HG02763 (cell line): ENCODE measurements around the gene RPS16.
A peak's percentile ranks its signal among the peaks of the same experiment; 100 is the strongest.
"Not testable (repeated sequence)": the region's sequence is repeated elsewhere in the genome, so short reads cannot be mapped to it uniquely, and the experiment has no call there.

ENCODE experiments used
- ATAC-seq: cut with Tn5 transposase; IDR thresholded peaks from one replicate; pipeline ENCODE4 v1.9.1; 2021; ENCODE audit warnings: mild to moderate bottlenecking, moderate library complexity; ENCODE audit not compliant: unreplicated experiment

Gene RPS16

GRCh38 chr19:39435499-39436349 is at the start of gene RPS16:
TSS of gene RPS16 (minus strand) at chr19:39435949. CDS start at chr19:39435895, 54 bp downstream.
- ATAC-seq = peak; percentile 80

- ATAC-seq = no peak
These were observed 47.4 kb upstream of the RPS16 start for GRCh38 chr19:39483141-39483540.

GRCh38 chr19:39481676-39482075 is 45.9 kb upstream of the RPS16 start:
- no peak for ATAC-seq

GRCh38 chr19:39481229-39481545 is 45.4 kb upstream of the RPS16 start:
- no peak for ATAC-seq

- peak; percentile 87 for ATAC-seq
These were observed 44.8 kb upstream of the RPS16 start, which contains the start of gene TIMM50 for GRCh38 chr19:39480337-39481228. TSS of gene TIMM50 (plus strand) at chr19:39480838. CDS start at chr19:39480854, 16 bp downstream.

GRCh38 chr19:39479916-39480315 is 44.2 kb upstream of the RPS16 start:
- no peak for ATAC-seq

GRCh38 chr19:39479319-39479801 is 43.6 kb upstream of the RPS16 start:
- ATAC-seq = not testable (repeated sequence)

- ATAC-seq = no peak
These were observed 40.0 kb upstream of the RPS16 start for GRCh38 chr19:39475748-39476147.

- no peak for ATAC-seq
These were observed 38.4 kb upstream of the RPS16 start for GRCh38 chr19:39474139-39474620.

- no peak for ATAC-seq
These were observed 37.8 kb upstream of the RPS16 start for GRCh38 chr19:39473443-39473960.

GRCh38 chr19:39472746-39473442 is 37.1 kb upstream of the RPS16 start:
- no peak for ATAC-seq

- ATAC-seq = no peak
These were observed 36.2 kb upstream of the RPS16 start for GRCh38 chr19:39471756-39472536.

GRCh38 chr19:39470724-39471339 is 35.1 kb upstream of the RPS16 start:
- no peak for ATAC-seq

GRCh38 chr19:39469567-39469966 is 33.8 kb upstream of the RPS16 start:
- no peak for ATAC-seq

GRCh38 chr19:39469036-39469435 is 33.3 kb upstream of the RPS16 start:
- ATAC-seq = no peak

- no peak for ATAC-seq
These were observed 32.2 kb upstream of the RPS16 start for GRCh38 chr19:39467941-39468340.

- ATAC-seq = no peak
These were observed 30.4 kb upstream of the RPS16 start for GRCh38 chr19:39465956-39466747.

- ATAC-seq = no peak
These were observed 27.7 kb upstream of the RPS16 start for GRCh38 chr19:39463403-39463802.

- not testable (repeated sequence) for ATAC-seq
These were observed 15.5 kb upstream of the RPS16 start for GRCh38 chr19:39451257-39451656.
